ENCODE results near the gene SEPTIN7.

DNA sequence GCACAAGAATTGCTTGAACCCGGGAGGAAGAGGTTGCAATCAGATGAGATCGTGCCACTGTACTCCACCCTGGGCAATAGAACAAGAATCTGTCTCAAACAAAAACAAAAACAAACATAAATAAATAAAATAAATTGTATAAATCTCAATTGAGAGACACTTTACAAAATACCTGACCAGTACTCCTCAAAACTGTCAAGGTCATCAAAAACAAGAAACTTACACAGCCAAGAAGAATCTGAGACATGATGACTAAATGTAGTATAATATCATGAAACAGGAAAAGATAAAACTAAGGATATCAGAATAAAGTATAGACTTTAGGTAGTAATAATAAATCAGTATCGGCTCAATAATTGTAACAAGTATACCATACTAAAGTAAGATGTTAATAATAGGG lies 26.9 kb upstream of the SEPTIN7 start:
- TF ChIP-seq, protein P1, sequence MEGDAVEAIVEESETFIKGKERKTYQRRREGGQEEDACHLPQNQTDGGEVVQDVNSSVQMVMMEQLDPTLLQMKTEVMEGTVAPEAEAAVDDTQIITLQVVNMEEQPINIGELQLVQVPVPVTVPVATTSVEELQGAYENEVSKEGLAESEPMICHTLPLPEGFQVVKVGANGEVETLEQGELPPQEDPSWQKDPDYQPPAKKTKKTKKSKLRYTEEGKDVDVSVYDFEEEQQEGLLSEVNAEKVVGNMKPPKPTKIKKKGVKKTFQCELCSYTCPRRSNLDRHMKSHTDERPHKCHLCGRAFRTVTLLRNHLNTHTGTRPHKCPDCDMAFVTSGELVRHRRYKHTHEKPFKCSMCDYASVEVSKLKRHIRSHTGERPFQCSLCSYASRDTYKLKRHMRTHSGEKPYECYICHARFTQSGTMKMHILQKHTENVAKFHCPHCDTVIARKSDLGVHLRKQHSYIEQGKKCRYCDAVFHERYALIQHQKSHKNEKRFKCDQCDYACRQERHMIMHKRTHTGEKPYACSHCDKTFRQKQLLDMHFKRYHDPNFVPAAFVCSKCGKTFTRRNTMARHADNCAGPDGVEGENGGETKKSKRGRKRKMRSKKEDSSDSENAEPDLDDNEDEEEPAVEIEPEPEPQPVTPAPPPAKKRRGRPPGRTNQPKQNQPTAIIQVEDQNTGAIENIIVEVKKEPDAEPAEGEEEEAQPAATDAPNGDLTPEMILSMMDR (conservative IDR thresholded peaks at IDR 0.05), result no peak
- no peak for TF ChIP-seq ZFX (IDR thresholded peaks at IDR 0.05)
